ENCODE data around the gene GFRA1.
A peak's percentile ranks its signal among the peaks of the same experiment; 100 is the strongest.

The GFRA1 gene

DNA sequence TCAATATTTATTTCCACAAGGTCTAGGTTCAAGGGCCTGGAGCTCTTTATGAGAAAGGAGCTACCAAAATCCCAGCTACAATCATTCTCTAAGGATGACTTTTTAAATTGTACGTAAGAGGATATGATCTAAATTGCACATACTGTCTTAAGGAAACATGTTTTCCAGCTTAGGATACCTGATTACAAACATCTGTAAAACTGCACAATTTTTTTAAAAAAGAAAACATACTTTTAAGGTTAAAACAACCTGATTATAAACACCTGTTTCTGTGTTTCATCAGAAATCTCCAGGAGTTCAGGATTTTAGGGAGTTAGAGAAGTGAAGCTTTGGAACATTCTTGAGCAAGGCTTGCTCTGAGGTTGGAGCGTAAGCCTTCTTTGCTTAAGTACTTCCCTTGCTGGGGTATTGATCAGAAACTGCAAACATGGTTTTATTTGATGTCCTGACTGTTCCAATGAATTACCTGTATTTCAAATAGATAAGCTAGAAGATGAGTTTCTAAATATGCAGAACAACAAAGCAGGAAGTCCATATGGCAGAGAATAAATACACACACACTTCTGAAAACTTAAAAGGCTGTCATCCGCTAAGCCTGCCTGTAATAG lies 248.6 kb downstream of the GFRA1 start:
- Histone ChIP-seq H3K4me1 (no peaks in the 10 kb centered on the region), H3K27ac (no peak overlapping the region), H3K9ac (no peak overlapping the region), H3K27me3 (ENCODE audit: control insufficient read depth, insufficient read depth, low read length) (no peaks in the 10 kb centered on the region), H3K4me2 (ENCODE audit: low read length) (no peak overlapping the region), H3K79me2 (no peaks in the 10 kb centered on the region), H2AFZ (no peak overlapping the region), H3K9me3 (ENCODE audit: control insufficient read depth, low read length) (no peaks in the 10 kb centered on the region), H3K4me3 (ENCODE audit: low read depth, low read length) (no peak overlapping the region), H3K36me3 (ENCODE audit: control insufficient read depth, insufficient read depth, low read length) (no peaks in the 10 kb centered on the region)
- TF ChIP-seq, protein P1, sequence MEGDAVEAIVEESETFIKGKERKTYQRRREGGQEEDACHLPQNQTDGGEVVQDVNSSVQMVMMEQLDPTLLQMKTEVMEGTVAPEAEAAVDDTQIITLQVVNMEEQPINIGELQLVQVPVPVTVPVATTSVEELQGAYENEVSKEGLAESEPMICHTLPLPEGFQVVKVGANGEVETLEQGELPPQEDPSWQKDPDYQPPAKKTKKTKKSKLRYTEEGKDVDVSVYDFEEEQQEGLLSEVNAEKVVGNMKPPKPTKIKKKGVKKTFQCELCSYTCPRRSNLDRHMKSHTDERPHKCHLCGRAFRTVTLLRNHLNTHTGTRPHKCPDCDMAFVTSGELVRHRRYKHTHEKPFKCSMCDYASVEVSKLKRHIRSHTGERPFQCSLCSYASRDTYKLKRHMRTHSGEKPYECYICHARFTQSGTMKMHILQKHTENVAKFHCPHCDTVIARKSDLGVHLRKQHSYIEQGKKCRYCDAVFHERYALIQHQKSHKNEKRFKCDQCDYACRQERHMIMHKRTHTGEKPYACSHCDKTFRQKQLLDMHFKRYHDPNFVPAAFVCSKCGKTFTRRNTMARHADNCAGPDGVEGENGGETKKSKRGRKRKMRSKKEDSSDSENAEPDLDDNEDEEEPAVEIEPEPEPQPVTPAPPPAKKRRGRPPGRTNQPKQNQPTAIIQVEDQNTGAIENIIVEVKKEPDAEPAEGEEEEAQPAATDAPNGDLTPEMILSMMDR (IDR thresholded peaks at IDR 0.05), result no peak

DNA sequence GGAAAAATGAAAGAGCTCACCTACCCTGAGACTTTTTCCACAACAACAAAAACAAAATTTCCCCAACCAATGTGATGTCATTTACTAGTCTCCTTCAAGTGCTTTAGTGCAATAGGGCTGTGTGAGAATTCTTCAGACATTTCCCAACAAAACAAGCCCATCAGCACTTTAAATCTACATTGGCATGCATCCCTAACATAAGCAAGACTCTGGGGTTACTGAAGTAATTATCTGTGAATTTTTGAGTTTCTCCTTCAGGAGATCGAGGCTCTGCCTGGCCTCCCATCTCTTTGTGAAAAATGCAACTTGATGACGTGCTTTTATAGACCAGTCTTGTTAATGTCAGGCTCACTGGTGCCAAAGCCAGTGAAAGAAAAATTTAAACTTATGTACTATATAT lies 255.6 kb downstream of the GFRA1 start:
- Histone ChIP-seq H3K9ac (no peak overlapping the region), H3K4me2 (ENCODE audit: low read length) (no peak overlapping the region), H3K4me3 (ENCODE audit: low read depth, low read length) (no peak overlapping the region), H3K27me3 (ENCODE audit: control insufficient read depth, insufficient read depth, low read length) (no peaks in the 10 kb centered on the region), H3K4me1 (no peaks in the 10 kb centered on the region), H3K27ac (no peak overlapping the region), H3K9me3 (ENCODE audit: control insufficient read depth, low read length) (no peaks in the 10 kb centered on the region), H3K36me3 (ENCODE audit: control insufficient read depth, insufficient read depth, low read length) (no peaks in the 10 kb centered on the region), H2AFZ (no peak overlapping the region), H3K79me2 (no peaks in the 10 kb centered on the region)
- TF ChIP-seq, protein P1 (IDR thresholded peaks at IDR 0.05), result no peak

DNA sequence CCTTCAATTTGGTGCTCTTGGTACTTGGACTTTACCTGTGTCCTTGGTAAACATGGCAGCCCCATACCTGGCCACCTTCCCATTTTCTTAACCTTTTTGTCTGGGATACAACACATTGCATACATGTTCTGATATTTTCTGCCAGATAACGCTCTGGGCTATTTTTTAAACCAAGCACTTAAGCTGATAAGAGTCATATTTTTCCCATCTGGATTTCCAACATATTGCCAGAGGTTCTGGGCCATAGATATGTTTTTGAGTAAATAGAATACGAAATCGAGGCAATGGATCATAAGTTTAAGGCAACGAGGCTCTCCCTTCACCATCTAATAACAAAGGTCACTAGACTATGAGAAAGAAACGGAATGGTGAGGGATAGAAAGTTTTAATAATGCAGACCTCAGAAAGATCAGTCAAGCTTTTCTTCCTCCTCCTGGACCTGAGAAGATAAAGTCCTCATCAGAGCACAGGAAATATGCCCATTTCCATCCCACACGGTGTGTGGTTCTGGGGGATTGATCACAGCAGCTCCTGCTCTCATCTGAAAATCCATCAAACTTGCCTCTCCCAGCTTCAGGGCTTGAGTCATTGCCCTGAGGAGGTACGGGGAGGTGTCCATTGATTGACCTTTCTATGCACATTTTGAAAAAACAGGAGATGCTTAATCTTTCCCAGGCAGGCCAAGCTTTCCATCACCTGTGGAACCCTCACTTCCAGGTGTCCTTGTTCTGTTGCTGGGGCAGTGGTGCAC lies 257.2 kb downstream of the GFRA1 start:
- H3K79me2 ChIP-seq, result no peaks in the 10 kb centered on the region
- H2AFZ ChIP-seq, result peak overlapping the region; percentile 56
- H3K27ac ChIP-seq, result no peak overlapping the region
- TF ChIP-seq, protein P1 (IDR thresholded peaks at IDR 0.05), result no peak
- no peak overlapping the region for H3K4me3 ChIP-seq (ENCODE audit: low read depth, low read length)
- no peaks in the 10 kb centered on the region for H3K9me3 ChIP-seq (ENCODE audit: control insufficient read depth, low read length)
- no peak overlapping the region for H3K4me2 ChIP-seq (ENCODE audit: low read length)
- no peak overlapping the region for H3K9ac ChIP-seq
- H3K36me3 ChIP-seq (ENCODE audit: control insufficient read depth, insufficient read depth, low read length), result no peaks in the 10 kb centered on the region
- no peaks in the 10 kb centered on the region for H3K27me3 ChIP-seq (ENCODE audit: control insufficient read depth, insufficient read depth, low read length)
- H3K4me1 ChIP-seq, result no peaks in the 10 kb centered on the region

DNA sequence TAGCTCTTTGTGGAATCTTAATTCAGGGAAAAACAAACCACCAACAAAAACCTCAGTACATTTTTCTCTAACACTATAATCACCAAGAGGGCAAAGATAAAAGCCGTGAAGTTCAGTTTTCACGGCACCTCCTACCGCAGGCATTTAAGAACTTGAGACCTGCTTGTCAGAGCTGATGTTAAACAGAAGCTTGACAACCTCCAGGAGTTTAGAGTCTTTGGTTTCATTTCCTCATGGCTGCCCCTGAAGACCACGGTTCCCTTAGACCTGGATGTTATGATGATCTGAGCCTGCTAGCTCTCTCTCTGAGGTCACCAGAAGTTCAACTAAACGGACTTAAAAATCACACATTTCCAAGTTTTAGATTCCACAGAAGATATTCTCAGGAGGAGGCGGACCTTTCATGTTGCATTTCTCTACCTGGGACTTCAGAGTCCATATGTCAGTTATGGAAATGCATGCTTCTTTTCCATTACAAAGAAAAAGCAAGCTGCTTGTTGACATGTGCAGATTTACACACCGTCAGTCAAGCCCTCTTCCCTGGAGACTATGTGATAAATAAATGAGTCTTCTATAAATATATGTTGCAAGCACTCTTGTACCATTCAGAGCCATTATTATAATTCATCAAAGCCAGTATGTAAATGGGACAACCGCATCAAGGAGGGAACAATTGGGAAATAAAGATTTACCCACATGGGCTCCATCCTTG lies 258.0 kb downstream of the GFRA1 start:
- Histone ChIP-seq H3K36me3 (ENCODE audit: control insufficient read depth, insufficient read depth, low read length) (no peaks in the 10 kb centered on the region), H3K79me2 (no peaks in the 10 kb centered on the region), H3K4me2 (ENCODE audit: low read length) (peak overlapping the region; percentile 67), H3K4me1 (no peaks in the 10 kb centered on the region), H2AFZ (peak overlapping the region; percentile 56), H3K27ac (no peak overlapping the region), H3K4me3 (ENCODE audit: low read depth, low read length) (no peak overlapping the region), H3K9me3 (ENCODE audit: control insufficient read depth, low read length) (no peaks in the 10 kb centered on the region), H3K27me3 (ENCODE audit: control insufficient read depth, insufficient read depth, low read length) (no peaks in the 10 kb centered on the region), H3K9ac (no peak overlapping the region)
- TF ChIP-seq, protein P1 (IDR thresholded peaks at IDR 0.05), result no peak
